Measurements from ENCODE around the gene PET100.
A peak's percentile ranks its signal among the peaks of the same experiment; 100 is the strongest.

PET100 gene

GRCh38 chr19:7670150-7670783 is 40.7 kb downstream of the PET100 start:
- Histone ChIP-seq H3K36me3 (ENCODE audit: insufficient read depth, insufficient read length, low read length) (no peaks in the 10 kb centered on the region), H3K9me3 (ENCODE audit: insufficient read depth, low read length) (no peaks in the 10 kb centered on the region), H3K27me3 (ENCODE audit: insufficient read depth, insufficient read length) (peaks cover 23% of the 10 kb centered on the region), H3K4me1 (ENCODE audit: insufficient read depth, insufficient read length) (peaks cover 2% of the 10 kb centered on the region), H3K9ac (ENCODE audit: insufficient read length, low read depth) (no peak overlapping the region), H3K4me3 (ENCODE audit: insufficient read length, low read depth) (peak overlapping the region; percentile 37)
- no peak for DNase-seq (ENCODE audit: low read depth, low spot score)
- no peak for TF ChIP-seq YY1 (IDR thresholded peaks at IDR 0.05; ENCODE audit: insufficient read depth, insufficient read length)
- no peak for TF ChIP-seq ZNF274 (IDR thresholded peaks at IDR 0.05; ENCODE audit: low read depth, low read length)
- no peak for TF ChIP-seq SUZ12 (IDR thresholded peaks at IDR 0.05; ENCODE audit: extremely low read depth, insufficient read depth, insufficient read length)

DNA sequence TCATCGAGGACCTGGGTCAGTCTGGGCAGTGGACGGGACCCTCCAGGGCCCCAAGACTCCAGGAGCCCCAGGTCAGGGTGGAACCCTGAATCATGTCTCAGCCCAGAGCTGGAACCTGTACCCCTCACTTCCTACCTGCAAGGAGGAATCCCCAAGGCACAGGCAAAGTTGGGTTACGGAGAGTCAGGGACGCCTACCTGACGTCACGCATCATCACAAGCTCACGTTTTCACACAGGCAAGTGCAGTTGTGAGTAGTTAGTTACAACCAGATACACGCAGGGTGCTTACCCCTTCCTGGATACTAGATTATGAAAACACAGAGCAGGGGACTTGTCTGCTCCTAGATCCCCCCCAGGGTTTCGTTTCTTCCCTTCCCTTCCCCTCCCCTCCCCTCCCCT is 41.2 kb downstream of the PET100 start:
- H3K9ac ChIP-seq (ENCODE audit: insufficient read length, low read depth), result no peak overlapping the region
- TF ChIP-seq YY1 (IDR thresholded peaks at IDR 0.05; ENCODE audit: insufficient read depth, insufficient read length) (no peak), SUZ12 (IDR thresholded peaks at IDR 0.05; ENCODE audit: extremely low read depth, insufficient read depth, insufficient read length) (no peak), ZNF274 (IDR thresholded peaks at IDR 0.05; ENCODE audit: low read depth, low read length) (no peak)
- H3K4me1 ChIP-seq (ENCODE audit: insufficient read depth, insufficient read length), result peaks cover 2% of the 10 kb centered on the region
- H3K36me3 ChIP-seq (ENCODE audit: insufficient read depth, insufficient read length, low read length), result no peaks in the 10 kb centered on the region
- H3K9me3 ChIP-seq (ENCODE audit: insufficient read depth, low read length), result no peaks in the 10 kb centered on the region
- H3K27me3 ChIP-seq (ENCODE audit: insufficient read depth, insufficient read length), result peaks cover 23% of the 10 kb centered on the region
- no peak overlapping the region for H3K4me3 ChIP-seq (ENCODE audit: insufficient read length, low read depth)
- no peak for DNase-seq (ENCODE audit: low read depth, low spot score)

- peaks cover 10% of the 10 kb centered on the region for H3K4me1 ChIP-seq (ENCODE audit: insufficient read depth, insufficient read length)
- no peaks in the 10 kb centered on the region for H3K9me3 ChIP-seq (ENCODE audit: insufficient read depth, low read length)
- no peak overlapping the region for H3K4me3 ChIP-seq (ENCODE audit: insufficient read length, low read depth)
- no peak for DNase-seq (ENCODE audit: low read depth, low spot score)
- H3K36me3 ChIP-seq (ENCODE audit: insufficient read depth, insufficient read length, low read length), result no peaks in the 10 kb centered on the region
- no peak overlapping the region for H3K9ac ChIP-seq (ENCODE audit: insufficient read length, low read depth)
- H3K27me3 ChIP-seq (ENCODE audit: insufficient read depth, insufficient read length), result peaks cover 23% of the 10 kb centered on the region
- TF ChIP-seq SUZ12 (IDR thresholded peaks at IDR 0.05; ENCODE audit: extremely low read depth, insufficient read depth, insufficient read length) (no peak), YY1 (IDR thresholded peaks at IDR 0.05; ENCODE audit: insufficient read depth, insufficient read length) (no peak), ZNF274 (IDR thresholded peaks at IDR 0.05; ENCODE audit: low read depth, low read length) (no peak)
Measured at GRCh38 chr19:7672522-7672921, 42.9 kb downstream of the PET100 start.

- H3K36me3 ChIP-seq (ENCODE audit: insufficient read depth, insufficient read length, low read length), result no peaks in the 10 kb centered on the region
- DNase-seq (ENCODE audit: low read depth, low spot score), result peak; percentile 32
- peaks cover 14% of the 10 kb centered on the region for H3K27me3 ChIP-seq (ENCODE audit: insufficient read depth, insufficient read length)
- peaks cover 13% of the 10 kb centered on the region for H3K4me1 ChIP-seq (ENCODE audit: insufficient read depth, insufficient read length)
- no peaks in the 10 kb centered on the region for H3K9me3 ChIP-seq (ENCODE audit: insufficient read depth, low read length)
- no peak overlapping the region for H3K9ac ChIP-seq (ENCODE audit: insufficient read length, low read depth)
- TF ChIP-seq YY1 (IDR thresholded peaks at IDR 0.05; ENCODE audit: insufficient read depth, insufficient read length) (no peak), SUZ12 (IDR thresholded peaks at IDR 0.05; ENCODE audit: extremely low read depth, insufficient read depth, insufficient read length) (no peak), ZNF274 (IDR thresholded peaks at IDR 0.05; ENCODE audit: low read depth, low read length) (no peak)
- no peak overlapping the region for H3K4me3 ChIP-seq (ENCODE audit: insufficient read length, low read depth)
Measured at GRCh38 chr19:7674010-7675005, 44.7 kb downstream of the PET100 start.

- no peaks in the 10 kb centered on the region for H3K27me3 ChIP-seq (ENCODE audit: insufficient read depth, insufficient read length)
- peaks cover 17% of the 10 kb centered on the region for H3K4me1 ChIP-seq (ENCODE audit: insufficient read depth, insufficient read length)
- H3K9ac ChIP-seq (ENCODE audit: insufficient read length, low read depth), result no peak overlapping the region
- H3K36me3 ChIP-seq (ENCODE audit: insufficient read depth, insufficient read length, low read length), result no peaks in the 10 kb centered on the region
- TF ChIP-seq ZNF274 (IDR thresholded peaks at IDR 0.05; ENCODE audit: low read depth, low read length) (no peak), YY1 (IDR thresholded peaks at IDR 0.05; ENCODE audit: insufficient read depth, insufficient read length) (no peak), SUZ12 (IDR thresholded peaks at IDR 0.05; ENCODE audit: extremely low read depth, insufficient read depth, insufficient read length) (no peak)
- no peak overlapping the region for H3K4me3 ChIP-seq (ENCODE audit: insufficient read length, low read depth)
- no peaks in the 10 kb centered on the region for H3K9me3 ChIP-seq (ENCODE audit: insufficient read depth, low read length)
- no peak for DNase-seq (ENCODE audit: low read depth, low spot score)
Measured at GRCh38 chr19:7676376-7676775, 46.8 kb downstream of the PET100 start.

DNA sequence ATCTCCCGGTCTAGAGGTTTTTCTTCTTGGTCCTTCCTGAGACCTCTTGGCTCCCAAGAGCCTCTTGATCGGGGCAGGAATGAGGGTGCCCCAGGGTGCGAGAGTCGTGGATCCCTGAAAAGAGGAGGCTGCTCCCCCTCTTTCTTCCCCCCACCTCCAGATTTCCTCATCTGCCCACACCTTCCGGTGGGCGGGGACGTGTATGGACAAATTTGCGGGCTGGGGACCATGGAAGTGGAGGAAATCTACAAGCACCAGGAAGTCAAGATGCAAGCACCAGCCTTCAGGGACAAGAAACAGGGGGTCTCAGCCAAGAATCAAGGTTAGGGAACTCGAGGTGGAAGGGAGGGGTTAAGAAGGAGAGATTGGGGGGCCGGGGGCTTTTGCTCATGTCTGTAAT is 47.3 kb downstream of the PET100 start, which contains the start of gene MCEMP1:
MCEMP1 (plus strand) TSS at position 237 of the 400 bp plus-strand sequence; CDS start at position 268, 31 bp downstream.
- no peak for TF ChIP-seq YY1 (IDR thresholded peaks at IDR 0.05; ENCODE audit: insufficient read depth, insufficient read length)
- no peak for TF ChIP-seq SUZ12 (IDR thresholded peaks at IDR 0.05; ENCODE audit: extremely low read depth, insufficient read depth, insufficient read length)
- no peak for TF ChIP-seq ZNF274 (IDR thresholded peaks at IDR 0.05; ENCODE audit: low read depth, low read length)
- Histone ChIP-seq H3K9me3 (ENCODE audit: insufficient read depth, low read length) (no peaks in the 10 kb centered on the region), H3K4me1 (ENCODE audit: insufficient read depth, insufficient read length) (peaks cover 18% of the 10 kb centered on the region), H3K4me3 (ENCODE audit: insufficient read length, low read depth) (no peak within 1 kb of the TSS), H3K9ac (ENCODE audit: insufficient read length, low read depth) (no peak within 1 kb of the TSS), H3K36me3 (ENCODE audit: insufficient read depth, insufficient read length, low read length) (no peaks in the 10 kb centered on the region), H3K27me3 (ENCODE audit: insufficient read depth, insufficient read length) (no peaks in the 10 kb centered on the region)
- no peak for DNase-seq (ENCODE audit: low read depth, low spot score)

All from NT2/D1 (cell line).